ENCODE results near the gene CHIC2. TPM values are rescaled to one million over a fixed set of nuclear protein-coding genes. Genes with fewer than 3 reads are reported as not detected.

CHIC2 gene
- total and polyA plus RNA-seq, 2 of the 4 experiments (the other 2 are of a cell fraction): 20.4 to 26.3 TPM

DNA sequence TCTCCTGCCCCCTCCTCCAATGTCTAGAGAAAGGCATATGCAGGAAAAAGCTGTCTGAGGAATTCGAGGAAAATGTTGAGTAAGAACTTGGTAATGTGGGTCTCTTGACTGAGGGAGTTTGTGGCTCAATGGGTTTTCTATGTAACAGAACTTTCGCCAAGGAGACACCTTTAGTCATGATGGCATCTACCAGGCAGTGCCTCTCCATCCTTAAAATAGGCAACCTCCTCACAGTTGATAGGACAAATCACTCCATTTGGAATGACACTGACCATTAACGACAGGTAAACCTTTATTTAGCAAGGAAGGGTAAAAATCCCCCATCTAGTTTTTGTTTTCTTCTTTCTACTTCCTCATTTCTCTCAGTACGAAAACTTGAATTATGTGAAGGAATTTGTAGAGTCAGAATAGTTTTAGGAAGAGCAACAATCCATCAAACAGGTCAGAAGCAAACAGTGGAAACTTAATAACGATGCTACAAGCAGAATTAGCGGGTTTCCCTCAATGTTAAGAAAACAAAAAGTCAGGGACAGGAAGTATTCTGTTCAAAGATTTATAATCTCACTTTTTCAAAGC, 38.2 kb upstream of the CHIC2 start:
- no peak overlapping the region for H4K8ac ChIP-seq (ENCODE audit: low read depth in 2 of 2, low read length in 2 of 2)
- no peak overlapping the region for H3K4me3 ChIP-seq (ENCODE audit: insufficient read depth, low read depth, low read length)
- H3K4ac ChIP-seq (ENCODE audit: low read depth, low read length): no peak overlapping the region
- no peak overlapping the region for H4K91ac ChIP-seq (ENCODE audit: insufficient read depth, low read depth, low read length)
- H2BK5ac ChIP-seq (ENCODE audit: low read depth, low read length, poor library complexity, severe bottlenecking): no peak overlapping the region
- H3K9me3 ChIP-seq (ENCODE audit: control insufficient read depth, insufficient read depth, low read length): no peaks in the 10 kb centered on the region
- in situ Hi-C loops (cut with MboI; ENCODE audit: low sequenced_read_pairs): no loop called here
- H2BK20ac ChIP-seq (ENCODE audit: low read depth, low read length): no peak overlapping the region
- no peak overlapping the region for H3K27ac ChIP-seq (ENCODE audit: insufficient read depth, low read length)
- no peak for TF ChIP-seq CHD1 (IDR thresholded peaks at IDR 0.05; ENCODE audit: low read depth, low read length)
- POLR2A ChIA-PET (ENCODE audit: unreplicated experiment): no interaction called here
- no peaks in the 10 kb centered on the region for H4K20me1 ChIP-seq (ENCODE audit: insufficient read depth, low read length)
- no peak overlapping the region for H3K4me2 ChIP-seq (ENCODE audit: low read depth, low read length)
- no peak overlapping the region for H3K56ac ChIP-seq (ENCODE audit: extremely low read depth, insufficient read depth, low read length)
- H2BK120ac ChIP-seq (ENCODE audit: low read depth, low read length): no peak overlapping the region
- H3K9me1 ChIP-seq (ENCODE audit: insufficient read depth, low read length): peaks cover 9% of the 10 kb centered on the region
- peaks cover 58% of the 10 kb centered on the region for H3K27me3 ChIP-seq (ENCODE audit: control insufficient read depth, insufficient read depth, low read length)
- H3K23ac ChIP-seq (ENCODE audit: low read depth, low read length): no peak overlapping the region
- H3K36me3 ChIP-seq (ENCODE audit: control insufficient read depth, insufficient read depth, low read length): no peaks in the 10 kb centered on the region
- no peak overlapping the region for H2AK5ac ChIP-seq (ENCODE audit: low read depth, low read length)
- no peak overlapping the region for H3K18ac ChIP-seq (ENCODE audit: low read depth, low read length)
- ATAC-seq (ENCODE audit: low read depth): no peak
- no CpG with 5 or more reads among the region's 6 CpGs for WGBS, 2 experiments (ENCODE audit: extremely low coverage in 2 of 2, insufficient read length in 1 of 2)
- no peaks in the 10 kb centered on the region for H3K79me1 ChIP-seq (ENCODE audit: low read depth in 1 of 2, low read length in 2 of 2)
- no peak overlapping the region for H2AK9ac ChIP-seq (replicated peaks; ENCODE audit: low read depth, low read length, poor library complexity)
- no peak overlapping the region for H3K9ac ChIP-seq (ENCODE audit: low read depth, low read length)
- no peak overlapping the region for H2BK15ac ChIP-seq (ENCODE audit: low read depth, low read length)
- DNase-seq: no peak
- no peak overlapping the region for H2AFZ ChIP-seq (replicated peaks; ENCODE audit: low read length, poor library complexity)
- no peak overlapping the region for H4K5ac ChIP-seq (ENCODE audit: low read depth, low read length)
- no TSS peak for BruUV-seq (replicated peaks)
- intact Hi-C loops (cut with micrococcal nuclease): no loop called here
- CTCF ChIA-PET: no interaction called here
- no peaks in the 10 kb centered on the region for H3K4me1 ChIP-seq (ENCODE audit: control insufficient read depth, insufficient read depth, low read length)
- no peak overlapping the region for H3K14ac ChIP-seq (replicated peaks; ENCODE audit: low read depth, low read length)
- dilution Hi-C loops (cut with HindIII; ENCODE audit: low sequenced_read_pairs, unreplicated experiment): no loop called here
